HG02588 (cell line): ENCODE results near the gene DOK7.
A peak's percentile ranks its signal among the peaks of the same experiment; 100 is the strongest.
"Not testable (repeated sequence)": the region's sequence is repeated elsewhere in the genome, so short reads cannot be mapped to it uniquely, and the experiment has no call there.

ENCODE experiments used
- ATAC-seq: cut with Tn5 transposase; IDR thresholded peaks from one replicate; pipeline ENCODE4 v1.9.1; 2021; ENCODE audit warnings: mild to moderate bottlenecking, moderate library complexity; ENCODE audit not compliant: unreplicated experiment

The DOK7 gene

GRCh38 chr4:3531318-3531878, 68.3 kb downstream of the DOK7 start:
- no peak for ATAC-seq

GRCh38 chr4:3531879-3532750, 69.0 kb downstream of the DOK7 start, which contains the start of gene LRPAP1:
TSS of gene LRPAP1 (minus strand) at chr4:3532422. CDS start at chr4:3532412, 10 bp downstream.
- ATAC-seq, result peak; percentile 81

- peak; percentile 2 for ATAC-seq
Observed at GRCh38 chr4:3532751-3533422, 69.8 kb downstream of the DOK7 start.

GRCh38 chr4:3533423-3533820, 70.3 kb downstream of the DOK7 start:
- ATAC-seq, result no peak

GRCh38 chr4:3535812-3536211, 72.7 kb downstream of the DOK7 start:
- not testable (repeated sequence) for ATAC-seq

GRCh38 chr4:3538906-3539305, 75.8 kb downstream of the DOK7 start:
- ATAC-seq, result not testable (repeated sequence)

GRCh38 chr4:3543415-3543814, 80.3 kb downstream of the DOK7 start:
- ATAC-seq, result not testable (repeated sequence)
